AG04450 (cell line): ENCODE results near the gene ITPK1. TPM values are rescaled to one million over a fixed set of nuclear protein-coding genes. Genes with fewer than 3 reads are reported as not detected.

Experiments
- CTCF ChIA-PET: fragments of 300-600, 350-600 bp; formaldehyde crosslinking; extraction: SDS; loops from one replicate; lab custom pipeline; 2022; ENCODE audit warnings: antibody characterized with exemption, inconsistent platforms; lab: Charles Lee
- POLR2A ChIA-PET: fragments of 350-600 bp; formaldehyde crosslinking; extraction: SDS; loops from one replicate; lab custom pipeline; 2021; ENCODE audit warnings: antibody characterized with exemption, inconsistent platforms; lab: Yijun Ruan, JAX
- DNase-seq: peaks from one replicate; pipeline ENCODE4 v3.0.0-alpha.2; 2011; ENCODE audit warnings: low read depth, low spot score
- H3K27ac ChIP-seq: one replicate; pipeline ENCODE4 v1.5.1; 2012; ENCODE audit warnings: low read depth, low read length, control low read depth
- H3K27me3 ChIP-seq: one replicate; pipeline ENCODE4 v1.6.0; 2012; ENCODE audit warnings: low read length; ENCODE audit not compliant: control insufficient read depth, insufficient read depth
- H3K4me3 ChIP-seq: 2 replicates; pipeline ENCODE4 v1.5.1; 2011; ENCODE audit warnings: mild to moderate bottlenecking, low read depth, low read length, control low read depth
- H3K9me3 ChIP-seq: 2 replicates; pipeline ENCODE4 v1.5.1; 2012; ENCODE audit warnings: low read length; ENCODE audit not compliant: control insufficient read depth, insufficient read depth
- polyA plus RNA-seq: library from polyadenylated mRNA; depleted of rRNA; stranded (reverse); fragments of >200 nt; gene quantifications from 2 replicates; pipeline ENCODE4 v1.2.3, GENCODE V29; 2011
- TF ChIP-seq, protein P1 (sequence below): IDR thresholded peaks from 2 replicates; pipeline ENCODE4 v1.5.1; 2011; ENCODE audit warnings: low read depth, low read length, control low read depth, inconsistent platforms

Gene ITPK1
- polyA plus RNA-seq, 1 experiment, result 13.6 TPM

DNA sequence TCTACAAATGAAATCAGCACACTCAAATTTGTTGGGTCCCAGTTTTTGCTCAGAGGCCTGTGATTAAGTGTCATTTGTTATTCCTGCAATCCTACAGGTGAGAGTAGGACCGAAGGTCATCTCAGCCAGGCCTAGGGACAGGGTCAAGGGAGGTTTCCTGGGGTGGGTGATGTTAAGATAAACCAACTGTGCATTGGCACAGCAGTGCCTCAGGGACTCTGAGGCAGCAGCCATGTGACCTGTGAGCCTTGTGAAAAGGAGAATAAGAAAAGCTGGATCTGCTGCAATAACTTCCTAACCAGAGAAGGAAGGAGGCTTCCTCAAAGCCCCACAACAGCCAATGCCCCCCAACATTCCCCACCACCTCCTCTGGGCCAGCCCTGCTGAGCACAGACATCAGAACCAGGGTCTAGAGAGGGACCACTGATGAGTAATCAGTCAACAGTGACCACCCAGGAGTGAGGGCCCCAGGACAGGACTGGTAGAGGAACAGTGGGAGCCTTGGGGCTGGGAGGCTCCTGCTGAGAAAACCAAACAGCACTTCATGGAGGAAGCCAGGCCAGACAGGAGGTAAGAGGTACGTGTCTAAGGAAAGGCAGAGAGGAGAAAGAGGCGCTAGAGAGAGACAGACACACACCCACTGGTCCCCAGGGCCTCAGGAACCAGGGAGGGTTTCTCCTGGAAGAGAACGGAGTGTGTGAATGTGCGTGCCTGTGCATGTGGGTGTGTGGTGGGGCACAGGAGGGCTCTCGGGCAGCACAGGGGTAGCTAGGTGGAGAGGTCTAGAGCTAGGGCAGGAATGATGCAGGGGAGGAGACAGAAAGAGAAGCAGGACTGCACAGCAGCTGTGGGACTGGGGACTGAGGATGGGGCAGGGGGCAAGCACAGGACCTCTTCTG is 82.4 kb downstream of the ITPK1 start:
- no peak for DNase-seq
- no peaks in the 10 kb centered on the region for H3K9me3 ChIP-seq
- ChIA-PET POLR2A (no interaction called here), CTCF (no interaction called here)
- H3K27me3 ChIP-seq, result no peaks in the 10 kb centered on the region
- H3K27ac ChIP-seq, result no peak overlapping the region
- no peak overlapping the region for H3K4me3 ChIP-seq
- TF ChIP-seq, protein P1, sequence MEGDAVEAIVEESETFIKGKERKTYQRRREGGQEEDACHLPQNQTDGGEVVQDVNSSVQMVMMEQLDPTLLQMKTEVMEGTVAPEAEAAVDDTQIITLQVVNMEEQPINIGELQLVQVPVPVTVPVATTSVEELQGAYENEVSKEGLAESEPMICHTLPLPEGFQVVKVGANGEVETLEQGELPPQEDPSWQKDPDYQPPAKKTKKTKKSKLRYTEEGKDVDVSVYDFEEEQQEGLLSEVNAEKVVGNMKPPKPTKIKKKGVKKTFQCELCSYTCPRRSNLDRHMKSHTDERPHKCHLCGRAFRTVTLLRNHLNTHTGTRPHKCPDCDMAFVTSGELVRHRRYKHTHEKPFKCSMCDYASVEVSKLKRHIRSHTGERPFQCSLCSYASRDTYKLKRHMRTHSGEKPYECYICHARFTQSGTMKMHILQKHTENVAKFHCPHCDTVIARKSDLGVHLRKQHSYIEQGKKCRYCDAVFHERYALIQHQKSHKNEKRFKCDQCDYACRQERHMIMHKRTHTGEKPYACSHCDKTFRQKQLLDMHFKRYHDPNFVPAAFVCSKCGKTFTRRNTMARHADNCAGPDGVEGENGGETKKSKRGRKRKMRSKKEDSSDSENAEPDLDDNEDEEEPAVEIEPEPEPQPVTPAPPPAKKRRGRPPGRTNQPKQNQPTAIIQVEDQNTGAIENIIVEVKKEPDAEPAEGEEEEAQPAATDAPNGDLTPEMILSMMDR, result no peak

DNA sequence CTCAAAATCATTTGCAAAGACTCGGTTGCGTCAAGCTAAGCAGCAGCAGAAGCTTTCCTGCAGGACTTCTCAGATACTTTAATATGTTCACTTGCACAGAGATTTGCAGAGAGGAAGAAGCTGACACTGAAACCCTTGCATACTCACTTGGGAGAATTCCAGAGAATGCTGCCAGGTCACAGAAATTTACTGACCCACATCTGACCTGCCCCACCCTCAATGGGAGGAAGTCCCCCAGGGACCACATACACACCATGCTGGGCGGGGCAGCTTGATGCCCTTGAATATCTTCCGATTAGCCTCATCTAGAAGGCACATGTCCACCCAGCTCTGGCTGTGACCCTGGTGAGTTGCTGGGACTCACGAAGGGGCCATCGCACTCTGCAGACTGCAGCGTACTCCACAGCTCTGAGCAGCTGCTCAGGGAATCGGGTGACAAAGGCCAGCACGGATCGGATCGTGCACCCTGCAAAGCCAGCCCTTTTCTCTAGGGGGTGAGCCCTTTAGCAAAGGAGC is 83.2 kb downstream of the ITPK1 start:
- DNase-seq, result no peak
- POLR2A ChIA-PET, result no interaction called here
- TF ChIP-seq, protein P1, result no peak

DNA sequence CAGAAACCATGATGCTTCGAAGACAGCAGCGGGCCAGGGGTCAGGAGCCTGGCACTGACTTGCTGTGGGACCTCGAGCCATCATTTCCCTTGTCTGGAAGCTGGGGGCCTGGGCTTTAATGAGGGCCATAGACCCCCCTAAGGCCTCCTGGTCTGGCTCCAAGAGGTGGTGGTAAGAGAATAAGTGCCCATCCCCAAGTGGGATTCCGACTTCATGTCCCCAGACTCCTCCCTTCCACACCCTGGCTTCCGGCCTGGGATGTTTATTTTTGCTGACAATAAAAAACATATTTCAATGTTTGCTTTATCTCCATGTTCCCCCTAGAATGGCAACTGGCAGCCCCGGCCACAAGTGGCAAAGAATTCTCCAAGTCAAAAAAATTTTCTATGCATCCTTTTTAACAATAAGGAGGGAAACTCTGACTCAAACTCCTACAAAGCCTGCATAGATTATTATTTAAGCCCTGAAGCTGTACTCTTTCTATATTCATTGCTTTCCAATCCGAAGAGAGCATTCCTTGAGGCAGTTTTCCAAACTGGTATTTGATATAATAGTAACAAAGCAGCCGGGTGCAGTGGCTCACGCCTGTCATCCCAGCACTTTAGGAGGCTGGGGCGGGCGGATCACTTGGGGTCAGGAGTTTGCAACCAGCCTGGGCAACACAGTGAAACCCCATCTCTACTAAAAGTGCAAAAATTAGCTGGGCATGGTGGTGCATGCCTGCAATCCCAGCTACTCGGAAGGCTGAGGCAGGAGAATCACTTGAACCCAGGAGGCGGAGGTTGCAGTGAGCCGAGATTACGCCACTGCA is 84.0 kb downstream of the ITPK1 start:
- POLR2A ChIA-PET, result interaction anchor here (0.7 kb wide), 1 partner anchor 339 kb away, joined by 3 read pairs; no protein-coding TSS in a partner anchor
- TF ChIP-seq, protein P1, result no peak
- no peak overlapping the region for H3K4me3 ChIP-seq
- no peaks in the 10 kb centered on the region for H3K27me3 ChIP-seq
- DNase-seq, result no peak
- H3K9me3 ChIP-seq, result no peaks in the 10 kb centered on the region
- H3K27ac ChIP-seq, result no peak overlapping the region
- CTCF ChIA-PET, result interaction anchor here (1.4 kb wide), 1 partner anchor 82 kb away, joined by 4 read pairs; no protein-coding TSS in a partner anchor

More for the DNA sequence above, 83.2 kb downstream of the ITPK1 start:
- Histone ChIP-seq H3K4me3 (no peak overlapping the region), H3K27me3 (no peaks in the 10 kb centered on the region), H3K27ac (no peak overlapping the region), H3K9me3 (no peaks in the 10 kb centered on the region)
- CTCF ChIA-PET, result interaction anchor here (1.4 kb wide), 1 partner anchor 81 kb away, joined by 4 read pairs; no protein-coding TSS in a partner anchor

DNA sequence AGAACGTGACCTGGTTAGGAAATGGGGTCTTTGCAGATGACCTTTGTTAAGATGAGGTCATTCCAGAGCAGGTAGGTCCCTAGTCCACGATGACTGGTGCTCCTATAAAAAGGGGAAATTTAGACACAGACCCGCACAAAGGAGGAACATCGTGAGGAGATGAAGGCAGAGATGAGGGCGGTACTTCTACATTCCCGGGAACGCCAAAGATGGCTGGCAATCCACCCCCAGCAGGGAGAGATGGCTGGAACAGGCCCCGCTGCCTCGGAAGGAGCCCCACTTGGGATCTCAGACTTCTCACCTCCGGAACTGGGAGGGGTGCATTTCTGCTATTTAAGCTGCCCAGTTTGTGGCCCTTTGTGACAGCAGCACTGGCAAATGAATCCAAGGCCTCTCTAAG is 85.0 kb downstream of the ITPK1 start:
- Histone ChIP-seq H3K9me3 (no peaks in the 10 kb centered on the region), H3K27ac (no peak overlapping the region), H3K4me3 (no peak overlapping the region), H3K27me3 (no peaks in the 10 kb centered on the region)
- CTCF ChIA-PET, result no interaction called here
- TF ChIP-seq, protein P1, result no peak
- DNase-seq, result no peak
- POLR2A ChIA-PET, result no interaction called here
